Mesothelial cell of epicardium (in vitro differentiated cells): Measurements from ENCODE around the gene MAPK7. TPM values are rescaled to one million over a fixed set of nuclear protein-coding genes. Genes with fewer than 3 reads are reported as not detected.

ENCODE experiments used
- DNase-seq, 2 experiments: peaks; one replicate each; pipeline ENCODE4 v3.0.0; 2021; ENCODE audit warnings: low spot score in 2 of 2; ENCODE audit not compliant: unreplicated experiment in 2 of 2
- H3K27ac Mint-ChIP-seq: 2 replicates; pipeline ENCODE4 v1.8.0; 2021; ENCODE audit warnings: mixed read lengths
- H3K27me3 Mint-ChIP-seq: 2 replicates; pipeline ENCODE4 v1.8.0; 2021; ENCODE audit warnings: low read depth, mixed read lengths
- H3K36me3 Mint-ChIP-seq: 2 replicates; pipeline ENCODE4 v1.8.0; 2021; ENCODE audit warnings: mixed read lengths
- H3K4me1 Mint-ChIP-seq: 2 replicates; pipeline ENCODE4 v1.8.0; 2021; ENCODE audit warnings: mixed read lengths
- H3K4me3 Mint-ChIP-seq: 2 replicates; pipeline ENCODE4 v1.8.0; 2021; ENCODE audit warnings: mild to moderate bottlenecking, moderate library complexity, mixed read lengths
- H3K9me3 Mint-ChIP-seq: 2 replicates; pipeline ENCODE4 v1.8.0; 2021; ENCODE audit warnings: mixed read lengths
- total RNA-seq: library from RNA; stranded (reverse); gene quantifications from 3 replicates; pipeline ENCODE4 v1.2.1, GENCODE V29; 2021
- TF ChIP-seq, protein P1 (sequence below): fragments of 200-600 bp; sonication (generic); IDR thresholded peaks from one replicate; pipeline ENCODE4 v1.5.0; 2021; ENCODE audit warnings: antibody characterized with exemption; ENCODE audit not compliant: unreplicated experiment

The MAPK7 gene
- total RNA-seq, 1 donor from 2014 or later = 46.0 TPM

DNA sequence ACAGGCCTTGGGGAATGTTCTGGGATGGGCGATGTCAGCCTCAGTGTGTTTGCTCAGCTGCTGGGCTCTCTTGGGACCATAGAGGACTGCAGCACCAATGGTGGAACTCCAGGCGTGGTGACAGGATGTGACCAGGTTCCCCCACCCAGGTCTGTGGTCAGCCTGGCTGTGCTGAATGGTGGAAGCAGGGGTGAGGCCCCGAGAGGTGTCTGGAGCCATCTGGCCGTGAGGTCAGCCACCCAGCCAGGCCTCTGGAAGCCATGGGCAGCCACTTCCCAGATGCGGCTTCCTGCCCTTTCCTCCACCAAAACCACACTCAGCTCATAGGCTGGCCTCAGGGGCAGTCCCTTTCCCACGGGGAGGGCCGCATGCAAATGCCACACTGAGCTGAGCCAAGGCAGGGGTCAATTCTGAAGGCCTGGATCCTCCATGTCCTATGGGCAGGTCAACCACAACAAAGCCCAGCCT lies 7.8 kb upstream of the MAPK7 start:
- no peak for DNase-seq
- no peak overlapping the region for H3K4me3 Mint-ChIP-seq
- no peaks in the 10 kb centered on the region for H3K9me3 Mint-ChIP-seq

DNA sequence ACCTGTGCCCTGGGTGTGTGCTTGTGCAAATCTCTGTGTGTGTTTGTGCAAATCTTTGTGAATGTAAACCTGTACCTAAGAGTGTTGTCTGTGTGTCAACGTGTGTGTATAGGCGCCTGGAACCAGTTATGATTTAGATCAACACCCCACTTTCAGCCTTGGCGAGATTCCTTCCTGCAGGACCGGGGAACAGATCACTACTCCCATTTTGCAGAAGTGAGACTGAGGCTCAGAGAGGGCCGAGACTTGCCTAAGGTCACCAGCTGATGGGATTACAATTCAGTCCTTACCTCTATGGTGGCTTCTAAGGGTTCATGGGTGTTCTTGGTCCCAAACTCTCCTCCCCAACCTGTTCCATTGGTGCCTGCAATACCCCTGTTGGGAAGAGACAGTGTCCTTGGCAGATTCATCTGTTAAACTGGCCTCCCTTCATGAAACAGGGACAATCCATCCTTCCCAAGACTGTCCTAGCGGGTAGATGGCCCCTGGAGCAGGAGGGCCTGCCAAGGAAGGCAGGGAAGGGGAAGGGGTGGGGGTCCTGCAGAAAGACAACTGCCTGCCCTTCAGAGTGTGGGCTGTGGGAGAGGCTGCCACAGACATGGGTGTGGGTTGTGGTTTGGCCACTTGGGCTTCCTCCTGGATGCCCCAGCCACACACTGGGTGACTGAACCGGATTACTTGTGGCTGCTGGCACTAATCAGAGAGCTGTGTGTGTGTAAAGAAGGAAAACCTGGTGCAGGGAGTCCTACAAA lies 6.9 kb upstream of the MAPK7 start:
- no peak overlapping the region for H3K4me3 Mint-ChIP-seq
- H3K27me3 Mint-ChIP-seq = no peaks in the 10 kb centered on the region
- TF ChIP-seq, protein P1, sequence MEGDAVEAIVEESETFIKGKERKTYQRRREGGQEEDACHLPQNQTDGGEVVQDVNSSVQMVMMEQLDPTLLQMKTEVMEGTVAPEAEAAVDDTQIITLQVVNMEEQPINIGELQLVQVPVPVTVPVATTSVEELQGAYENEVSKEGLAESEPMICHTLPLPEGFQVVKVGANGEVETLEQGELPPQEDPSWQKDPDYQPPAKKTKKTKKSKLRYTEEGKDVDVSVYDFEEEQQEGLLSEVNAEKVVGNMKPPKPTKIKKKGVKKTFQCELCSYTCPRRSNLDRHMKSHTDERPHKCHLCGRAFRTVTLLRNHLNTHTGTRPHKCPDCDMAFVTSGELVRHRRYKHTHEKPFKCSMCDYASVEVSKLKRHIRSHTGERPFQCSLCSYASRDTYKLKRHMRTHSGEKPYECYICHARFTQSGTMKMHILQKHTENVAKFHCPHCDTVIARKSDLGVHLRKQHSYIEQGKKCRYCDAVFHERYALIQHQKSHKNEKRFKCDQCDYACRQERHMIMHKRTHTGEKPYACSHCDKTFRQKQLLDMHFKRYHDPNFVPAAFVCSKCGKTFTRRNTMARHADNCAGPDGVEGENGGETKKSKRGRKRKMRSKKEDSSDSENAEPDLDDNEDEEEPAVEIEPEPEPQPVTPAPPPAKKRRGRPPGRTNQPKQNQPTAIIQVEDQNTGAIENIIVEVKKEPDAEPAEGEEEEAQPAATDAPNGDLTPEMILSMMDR = no peak
- H3K9me3 Mint-ChIP-seq = no peaks in the 10 kb centered on the region
- H3K36me3 Mint-ChIP-seq = no peaks in the 10 kb centered on the region
- no peak for DNase-seq
- peaks cover 3% of the 10 kb centered on the region for H3K4me1 Mint-ChIP-seq
- H3K27ac Mint-ChIP-seq = no peak overlapping the region

More for the DNA sequence above, 7.8 kb upstream of the MAPK7 start:
- TF ChIP-seq, protein P1 = no peak
- Mint-ChIP-seq H3K27ac (no peak overlapping the region), H3K27me3 (no peaks in the 10 kb centered on the region), H3K36me3 (no peaks in the 10 kb centered on the region), H3K4me1 (peaks cover 4% of the 10 kb centered on the region)

DNA sequence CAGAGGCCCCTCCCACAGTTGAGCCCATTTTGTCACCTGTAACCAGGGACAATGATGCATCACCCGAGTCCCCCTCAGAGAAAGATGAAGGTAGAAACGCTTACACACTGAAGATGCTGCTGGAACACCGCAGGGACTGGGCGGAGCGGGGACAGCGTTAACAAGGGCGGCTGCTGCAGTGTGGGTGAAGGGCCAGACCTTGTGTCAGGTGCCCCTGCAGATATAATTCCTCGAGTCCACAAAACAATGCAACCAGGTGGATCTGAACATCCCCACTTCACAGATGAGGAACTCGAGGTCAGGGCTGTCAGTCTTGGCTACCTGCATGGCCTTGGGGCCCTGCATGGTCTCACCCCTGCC lies 6.3 kb upstream of the MAPK7 start:
- TF ChIP-seq, protein P1 = no peak
- H3K36me3 Mint-ChIP-seq = no peaks in the 10 kb centered on the region
- DNase-seq = no peak
- H3K4me3 Mint-ChIP-seq = no peak overlapping the region
- H3K9me3 Mint-ChIP-seq = no peaks in the 10 kb centered on the region
- peaks cover 6% of the 10 kb centered on the region for H3K4me1 Mint-ChIP-seq
- H3K27me3 Mint-ChIP-seq = no peaks in the 10 kb centered on the region
- H3K27ac Mint-ChIP-seq = no peak overlapping the region

DNA sequence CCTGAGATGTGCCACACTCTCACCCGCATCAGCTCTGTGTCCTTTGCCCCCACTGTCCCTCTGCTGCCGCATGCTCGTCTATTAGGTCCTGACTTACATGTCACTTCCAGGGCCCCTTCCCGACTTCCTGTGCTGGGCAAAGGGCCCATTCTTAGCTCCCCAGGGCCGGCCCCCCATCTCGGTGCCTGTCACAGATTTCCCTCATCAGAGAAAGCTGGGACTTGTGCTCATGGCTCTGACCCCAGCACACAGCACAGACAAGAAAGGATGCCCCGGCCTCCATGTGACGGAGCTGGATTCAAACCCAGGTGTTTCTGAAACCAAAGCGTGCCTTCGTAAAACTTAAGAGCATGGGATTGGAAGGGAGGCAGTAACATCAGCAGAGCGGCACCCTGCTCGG lies 5.9 kb upstream of the MAPK7 start:
- TF ChIP-seq, protein P1 = no peak
- Mint-ChIP-seq H3K4me1 (peaks cover 9% of the 10 kb centered on the region), H3K36me3 (no peaks in the 10 kb centered on the region), H3K9me3 (no peaks in the 10 kb centered on the region), H3K27ac (no peak overlapping the region), H3K27me3 (no peaks in the 10 kb centered on the region), H3K4me3 (no peak overlapping the region)
- no peak for DNase-seq

DNA sequence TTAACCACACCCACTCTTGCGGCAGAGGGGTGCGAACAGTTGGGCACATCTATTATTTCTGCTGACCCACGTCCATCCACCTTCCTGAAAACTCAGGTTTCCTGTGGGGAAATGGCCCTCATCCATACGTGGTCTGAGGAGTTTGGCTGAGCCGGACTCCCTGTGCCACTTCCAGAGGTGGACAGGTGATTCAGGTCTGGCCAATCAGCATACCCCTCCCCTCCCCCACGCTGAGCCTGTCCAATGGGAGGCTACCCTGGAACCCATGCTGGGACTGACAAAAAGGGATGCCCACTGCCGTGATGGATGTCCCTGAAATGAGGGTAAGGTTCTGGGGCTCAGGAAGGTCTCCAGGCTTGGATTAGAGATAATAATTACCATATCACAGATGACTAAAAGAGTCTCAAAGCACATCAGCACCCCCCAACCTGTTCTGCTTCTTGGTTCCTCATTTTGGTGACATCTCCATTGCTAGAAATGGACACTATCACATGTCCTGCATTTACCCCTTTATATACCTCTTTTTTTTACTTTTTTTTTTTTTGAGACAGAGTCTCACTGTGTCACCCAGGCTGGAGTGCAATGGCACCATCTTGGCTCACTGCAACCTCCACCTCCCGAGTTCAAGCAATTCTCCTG lies 5.3 kb upstream of the MAPK7 start:
- no peak for DNase-seq
- TF ChIP-seq, protein P1 = no peak
- H3K27ac Mint-ChIP-seq = no peak overlapping the region
- H3K9me3 Mint-ChIP-seq = no peaks in the 10 kb centered on the region
- H3K27me3 Mint-ChIP-seq = no peaks in the 10 kb centered on the region
- H3K4me3 Mint-ChIP-seq = no peak overlapping the region
- H3K4me1 Mint-ChIP-seq = peaks cover 9% of the 10 kb centered on the region
- no peaks in the 10 kb centered on the region for H3K36me3 Mint-ChIP-seq
